A549 treated with Mapracorat at 1 μM for 4 hours (cell line): Measurements from ENCODE around the gene GTF3C5. TPM values are rescaled to one million over a fixed set of nuclear protein-coding genes. Genes with fewer than 3 reads are reported as not detected.

ENCODE experiments used
- total RNA-seq: library from RNA; stranded (reverse); fragments of 200-300 nt; extraction: Qiagen RNA extraction; gene quantifications from 5 replicates; pipeline ENCODE4 v1.2.3, GENCODE V29; 2022

The GTF3C5 gene
- 56.8 to 69.1 TPM (median 62.9 TPM) in 5 replicates for total RNA-seq

GRCh38 chr9:133030317-133031129 is at the start of gene GTF3C5:
GTF3C5 (plus strand) TSS chr9:133030997; CDS start chr9:133031012, 15 bp downstream.

GRCh38 chr9:133061764-133062145 is 31.0 kb downstream of the GTF3C5 start, which contains the start of gene CEL:
CEL (plus strand) TSS chr9:133061981; CDS start chr9:133062003, 22 bp downstream.

Other genes with a start within 250 kb of the GTF3C5 start
- 1.1 to 1.7 TPM (median 1.5 TPM) in 5 replicates for gene AK8, start 152.7 kb upstream of the GTF3C5 start, total RNA-seq
- 4.9 to 5.9 TPM (median 5.3 TPM) in 5 replicates for gene SPACA9, start 152.1 kb upstream of the GTF3C5 start, total RNA-seq
- gene TSC1, start 86.4 kb upstream of the GTF3C5 start, total RNA-seq: 14.8 to 16.2 TPM (median 15.5 TPM) in 5 replicates
- gene GFI1B, start 52.3 kb upstream of the GTF3C5 start, total RNA-seq: 0.09 to 0.17 TPM (median 0.16 TPM) in 3 of 5 replicates, not detected in the others
- gene CEL, start 31.0 kb downstream of the GTF3C5 start, total RNA-seq: 0.47 to 0.68 TPM (median 0.55 TPM) in 5 replicates
- 21.9 to 32.7 TPM (median 28.9 TPM) in 5 replicates for gene RALGDS, start 90.2 kb downstream of the GTF3C5 start, total RNA-seq
- 1.4 to 3.5 TPM (median 2.1 TPM) in 5 replicates for gene GBGT1, start 132.9 kb downstream of the GTF3C5 start, total RNA-seq
- gene OBP2B, start 178.3 kb downstream of the GTF3C5 start, total RNA-seq: not detected in 5 replicates
- gene ABO, start 244.2 kb downstream of the GTF3C5 start, total RNA-seq: not detected in 5 replicates